HG03575 (cell line): ENCODE measurements around the gene DEFB124.
"Not testable (repeated sequence)": the region's sequence is repeated elsewhere in the genome, so short reads cannot be mapped to it uniquely, and the experiment has no call there.

Experiments used
- ATAC-seq: cut with Tn5 transposase; IDR thresholded peaks from one replicate; pipeline ENCODE4 v1.9.1; 2021; ENCODE audit not compliant: unreplicated experiment, insufficient number of reproducible peaks, low FRiP score; ENCODE audit errors: extremely low read depth

The DEFB124 gene

DNA sequence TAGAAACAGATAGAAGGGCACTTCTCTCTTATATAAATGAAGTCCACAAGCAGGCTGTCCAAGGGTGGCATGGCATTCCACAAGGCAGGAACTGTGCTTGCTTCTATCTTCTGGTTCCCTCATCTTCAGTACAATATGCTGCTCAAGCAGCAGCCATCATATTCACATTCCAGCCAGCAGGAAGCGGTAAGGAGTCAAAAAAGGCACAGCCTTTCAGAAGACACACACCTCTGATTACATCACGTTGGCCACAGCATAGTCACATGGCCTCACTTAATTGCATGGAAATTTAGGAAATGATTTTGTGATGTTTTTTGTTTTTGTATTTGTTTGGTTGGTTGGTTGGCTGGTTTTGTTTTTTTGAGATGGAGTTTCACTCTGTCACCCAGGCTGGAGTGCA, 19.2 kb upstream of the DEFB124 start:
- no peak for ATAC-seq

DNA sequence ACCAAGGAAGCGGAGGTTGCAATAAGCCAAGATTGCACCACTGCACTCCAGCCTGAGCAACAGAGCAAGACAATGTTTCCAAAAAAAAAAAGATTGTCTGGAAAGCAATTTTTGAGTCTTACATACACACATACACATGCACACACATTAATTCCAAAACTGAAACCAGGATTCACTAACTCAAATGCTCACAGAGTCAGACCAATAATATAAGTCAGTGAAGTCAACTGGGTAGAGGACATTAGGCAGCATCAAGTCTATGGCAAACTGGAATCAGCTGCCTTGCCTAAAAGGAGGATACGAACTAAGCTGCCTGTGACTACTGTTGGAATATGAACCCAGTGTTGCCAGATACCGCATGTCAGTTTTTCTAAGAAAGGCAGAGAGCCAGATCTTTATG, 15.8 kb upstream of the DEFB124 start:
- ATAC-seq: no peak

DNA sequence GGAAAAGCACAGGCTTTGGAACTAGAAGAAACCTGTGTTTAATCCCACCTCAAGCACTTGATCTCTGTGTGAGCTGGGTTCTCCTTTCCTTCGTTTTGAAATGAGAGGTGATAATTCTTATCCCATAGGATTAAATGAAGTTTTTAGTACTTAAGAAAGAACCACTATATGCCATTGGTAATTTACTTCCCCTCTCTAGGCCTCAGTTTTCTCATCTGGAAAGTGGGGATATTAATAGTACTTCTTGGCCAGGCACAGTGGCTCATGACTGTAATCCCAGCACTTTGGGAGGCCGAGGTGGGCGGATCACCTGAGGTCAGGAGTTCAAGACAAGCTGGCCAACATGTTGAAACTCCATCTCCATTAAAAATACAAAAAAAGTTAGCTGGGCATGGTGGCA, 14.2 kb upstream of the DEFB124 start:
- no peak for ATAC-seq

GRCh38 chr20:31488115-31488514, 13.2 kb upstream of the DEFB124 start:
- no peak for ATAC-seq

DNA sequence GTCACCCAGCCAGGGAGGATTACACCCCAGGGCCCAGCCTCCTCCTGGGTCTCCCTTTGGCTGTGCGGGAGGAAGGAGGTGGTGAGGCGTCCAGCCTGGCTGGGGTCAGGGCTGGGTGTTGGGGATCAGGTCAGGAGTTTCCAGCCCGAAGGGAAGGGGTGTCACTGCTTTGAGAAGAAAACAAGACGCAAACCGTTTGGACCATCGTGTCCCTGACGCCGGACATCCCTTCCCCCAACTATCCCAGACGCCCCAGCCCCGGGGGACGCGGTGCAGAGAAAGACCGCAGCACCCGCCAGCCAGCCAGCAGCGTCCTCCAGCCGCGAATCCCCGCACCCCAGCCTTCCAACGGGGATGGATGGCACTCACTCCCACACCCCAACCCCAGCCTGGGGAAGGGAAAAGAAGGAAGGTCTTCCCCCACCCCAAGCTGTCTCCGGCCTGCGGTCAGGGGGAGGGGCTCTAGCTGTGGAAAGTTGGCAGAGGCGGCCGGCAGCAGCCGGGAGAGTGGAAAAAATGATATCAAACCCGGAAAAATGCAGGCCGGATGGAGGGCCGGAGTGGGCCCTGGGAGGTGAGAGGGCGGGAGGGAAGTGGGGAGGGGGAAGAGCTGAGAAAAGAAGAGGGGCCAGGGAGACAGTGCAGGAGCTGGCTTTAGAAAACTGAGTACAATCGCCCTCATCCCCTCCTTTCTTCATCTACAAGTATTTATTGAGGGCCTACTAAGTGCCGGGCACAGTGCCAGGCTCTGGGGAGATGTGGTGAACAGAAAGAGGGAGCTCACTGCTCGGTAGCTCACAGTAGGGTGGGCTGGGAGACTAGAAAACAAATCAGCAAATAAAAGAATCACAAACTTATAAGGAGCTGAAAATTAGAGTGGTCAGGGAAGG, 10.8 kb upstream of the DEFB124 start:
- no peak for ATAC-seq

DNA sequence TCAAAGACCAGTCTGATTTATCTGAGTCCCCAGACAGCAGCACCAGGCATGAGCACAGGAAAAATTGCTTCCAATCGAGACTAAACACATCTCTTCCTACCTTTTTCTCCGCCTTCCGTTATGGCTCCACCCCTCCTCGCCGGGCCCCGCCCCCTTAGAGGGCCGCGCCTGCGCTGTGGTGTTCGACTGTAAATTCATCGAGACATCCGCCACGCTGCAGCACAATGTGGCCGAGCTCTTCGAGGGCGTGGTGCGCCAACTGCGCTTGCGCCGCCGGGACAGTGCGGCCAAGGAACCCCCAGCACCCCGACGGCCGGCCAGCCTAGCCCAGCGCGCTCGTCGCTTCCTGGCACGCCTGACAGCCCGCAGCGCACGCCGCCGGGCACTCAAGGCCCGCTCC, 9.1 kb upstream of the DEFB124 start:
- ATAC-seq: no peak

DNA sequence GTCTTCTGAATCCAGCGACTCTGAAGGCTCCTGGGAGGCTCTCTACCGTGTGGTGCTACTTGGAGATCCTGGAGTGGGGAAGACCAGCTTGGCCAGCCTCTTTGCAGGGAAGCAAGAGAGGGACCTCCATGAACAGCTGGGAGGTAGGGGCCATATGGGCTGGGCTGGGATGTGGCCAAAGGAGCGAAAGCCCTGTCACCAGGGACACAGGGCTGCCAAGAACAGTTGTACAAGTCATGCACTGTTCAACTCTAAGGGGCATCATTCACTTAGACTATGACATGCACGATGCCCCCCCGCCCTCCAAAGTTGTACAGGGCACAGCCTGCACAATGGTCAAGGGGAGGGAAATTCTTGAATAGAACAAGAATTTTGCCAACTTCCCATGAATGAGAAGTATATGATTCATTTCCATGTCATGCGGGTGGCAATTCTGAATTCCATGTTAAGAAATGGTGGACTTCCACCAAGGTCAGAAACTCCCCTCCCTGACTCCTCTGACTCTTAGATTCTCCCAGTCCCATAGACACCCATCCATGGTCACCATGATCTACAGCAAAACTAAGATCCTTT, 1.8 kb upstream of the DEFB124 start:
- ATAC-seq: no peak

DNA sequence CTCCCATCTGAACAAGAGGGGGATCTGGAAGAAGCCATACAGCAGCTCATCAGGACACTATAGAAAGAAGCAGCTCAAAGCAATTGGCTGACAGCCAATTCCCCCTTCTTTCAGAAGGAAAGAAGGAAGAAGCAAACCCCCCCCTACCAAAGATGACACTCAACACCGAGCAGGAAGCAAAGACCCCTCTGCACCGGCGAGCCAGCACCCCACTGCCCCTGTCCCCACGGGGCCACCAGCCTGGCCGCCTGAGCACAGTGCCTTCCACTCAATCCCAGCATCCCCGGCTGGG, 1.3 kb upstream of the DEFB124 start:
- ATAC-seq: no peak

DNA sequence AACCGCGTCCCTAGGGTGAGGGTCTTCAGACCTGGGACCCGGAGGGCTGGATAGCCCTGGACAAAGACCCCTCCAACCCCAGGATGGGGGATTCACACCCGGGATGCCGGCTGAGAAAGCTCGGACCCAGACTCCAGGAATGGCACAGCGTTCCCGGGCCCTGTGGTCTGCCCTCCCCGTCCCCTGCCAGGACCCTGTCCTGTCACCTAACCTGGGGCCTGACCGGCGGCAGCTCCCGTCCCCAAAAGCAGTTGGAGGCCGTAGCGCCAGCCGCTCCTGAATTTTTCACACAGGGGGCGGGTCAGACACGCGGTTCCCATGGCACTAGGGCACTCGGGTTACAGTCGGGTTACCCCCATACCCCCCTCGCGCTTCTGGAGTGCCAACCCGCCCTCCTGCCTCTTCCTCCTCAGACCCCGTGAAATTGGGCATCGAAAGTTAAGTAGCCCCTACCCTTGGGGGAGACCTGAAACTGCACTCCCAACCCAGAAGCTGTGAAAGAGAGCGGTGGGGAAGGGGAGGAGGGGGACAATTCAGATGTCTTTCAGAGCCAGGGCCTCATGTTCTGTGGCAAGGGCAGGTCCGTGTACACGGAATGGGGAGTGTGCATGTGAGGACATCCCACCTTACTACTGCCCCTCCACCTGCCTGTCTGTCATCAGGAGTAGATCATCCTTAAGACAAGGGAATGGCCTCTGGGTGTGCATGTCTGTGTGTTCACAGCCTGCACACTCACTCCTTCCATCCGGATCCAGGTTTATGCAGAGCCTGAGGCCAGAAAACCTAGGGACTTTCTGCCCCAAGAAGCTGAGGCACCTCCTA, 756 bp upstream of the DEFB124 start:
- no peak for ATAC-seq

DNA sequence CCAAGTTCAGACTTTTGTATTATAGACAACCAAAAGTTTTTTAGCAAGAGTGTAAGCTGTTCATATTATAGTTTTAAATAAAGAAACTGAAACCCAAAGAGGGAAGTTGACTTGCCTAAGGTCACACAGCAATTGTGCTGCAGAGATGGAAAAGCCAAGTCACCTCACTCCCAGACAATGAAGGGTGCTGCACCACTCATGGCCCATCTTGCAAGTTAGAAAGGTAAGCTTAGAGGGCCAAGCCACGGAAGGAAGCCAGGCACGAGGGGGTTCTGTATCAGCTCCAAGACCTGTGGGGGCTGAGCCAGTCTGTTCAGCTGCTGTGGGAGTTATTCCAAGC, 860 bp downstream of the DEFB124 start:
- ATAC-seq: no peak

GRCh38 chr20:31473331-31474096, 1.4 kb downstream of the DEFB124 start:
- no peak for ATAC-seq

DNA sequence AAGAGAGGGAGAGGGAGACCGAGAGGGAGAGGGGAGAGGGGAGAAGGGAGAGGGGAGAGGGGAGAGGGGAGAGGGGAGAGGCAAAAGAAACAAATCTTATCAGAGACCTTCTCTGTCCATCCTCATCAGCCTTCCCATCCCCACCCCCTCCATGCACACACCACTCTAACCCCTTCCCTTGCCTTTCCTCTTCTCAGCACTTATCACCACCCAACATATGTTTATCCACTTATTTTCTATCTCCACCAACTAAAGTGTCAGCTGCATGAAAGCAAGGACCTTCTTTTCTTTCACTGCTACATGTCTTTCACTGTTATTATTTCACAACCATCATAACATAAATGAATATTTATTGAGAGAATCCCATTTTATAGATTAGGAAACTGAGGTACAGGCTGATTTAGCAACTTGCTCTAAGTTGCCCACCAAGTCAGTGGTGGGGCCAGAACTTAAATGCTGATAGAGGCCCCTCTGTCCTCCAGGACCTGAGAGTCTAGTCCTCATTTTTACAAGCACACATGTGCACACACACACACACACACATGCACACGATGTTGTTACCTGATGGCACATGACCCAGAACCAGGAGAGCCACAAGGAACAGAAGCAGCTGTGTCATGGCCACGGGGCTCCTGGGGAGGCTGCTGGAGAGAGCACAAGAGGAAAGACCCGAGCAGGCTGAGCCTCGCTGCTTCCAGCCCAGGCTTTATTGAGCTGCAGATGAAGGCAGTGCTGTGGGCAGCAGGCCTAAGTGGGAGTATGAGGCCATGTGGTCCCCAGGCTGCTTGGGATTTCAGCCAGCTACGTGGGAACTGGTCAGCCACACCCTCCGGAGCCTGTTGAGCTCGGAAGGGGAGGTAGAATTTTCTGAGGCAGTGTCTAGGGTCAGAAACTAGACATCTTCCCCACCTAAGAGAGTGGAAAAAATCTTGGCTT, 2.3 kb downstream of the DEFB124 start:
- no peak for ATAC-seq

- ATAC-seq: not testable (repeated sequence)
Observed at GRCh38 chr20:31470946-31471345, 4.0 kb downstream of the DEFB124 start.

DNA sequence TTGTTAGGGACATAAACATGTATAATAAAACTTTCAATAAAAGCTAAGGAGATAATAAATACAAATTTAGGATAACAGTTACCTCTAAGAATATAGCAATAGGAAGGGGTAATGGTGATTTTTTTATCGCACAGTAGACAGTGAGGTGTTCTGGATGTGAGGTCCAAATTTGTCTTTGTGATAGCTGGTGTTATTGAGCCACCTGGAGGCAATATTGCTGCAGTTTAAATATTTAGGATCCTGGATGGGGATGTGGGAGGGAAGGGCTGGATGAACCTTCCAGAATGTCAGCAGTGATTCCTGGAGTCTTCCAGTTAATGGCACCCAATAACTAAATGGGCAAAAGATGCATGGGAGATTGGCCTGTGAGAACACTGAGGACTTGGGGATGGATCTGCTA, 20.6 kb downstream of the DEFB124 start:
- ATAC-seq: no peak

GRCh38 chr20:31452575-31452974, 22.4 kb downstream of the DEFB124 start:
- no peak for ATAC-seq

- ATAC-seq: no peak
Observed at GRCh38 chr20:31449511-31450414, 25.2 kb downstream of the DEFB124 start.

DNA sequence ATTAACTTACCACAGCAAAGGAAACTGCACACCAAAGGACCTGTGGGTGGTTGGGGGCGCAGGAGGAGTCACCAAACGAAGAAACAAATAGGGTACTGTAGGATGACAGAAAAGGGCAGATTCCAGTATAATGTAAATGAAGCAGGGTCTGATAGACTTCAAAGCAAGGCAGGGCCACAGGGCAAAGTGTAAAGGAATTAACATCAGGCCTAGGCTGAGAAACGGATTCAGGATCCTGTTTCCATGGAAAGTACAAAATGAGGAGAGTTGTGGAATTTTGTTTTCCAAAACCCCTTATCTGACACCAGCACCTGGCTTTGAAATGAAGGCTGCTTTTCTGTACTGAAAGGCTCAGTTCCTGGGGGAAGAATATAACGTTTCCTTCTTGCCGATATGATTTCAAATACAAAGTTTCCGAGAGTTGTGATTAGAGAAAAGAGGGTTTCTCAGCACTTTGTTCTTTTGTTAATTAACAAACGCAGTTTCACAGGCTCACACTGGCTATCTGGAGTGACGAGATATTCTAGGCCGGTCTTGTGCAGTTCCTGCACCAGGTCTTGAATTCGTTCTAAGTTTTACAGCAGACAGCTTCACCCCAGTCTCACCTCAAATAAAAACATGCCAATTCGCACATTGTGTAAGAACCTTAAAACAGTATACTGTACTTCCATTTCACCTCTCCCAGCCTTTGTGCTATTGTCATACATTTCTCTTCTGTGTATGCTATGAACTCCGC, 28.7 kb downstream of the DEFB124 start:
- ATAC-seq: no peak
